Body of pancreas (tissue), 4 donors: ENCODE results near the gene JAGN1.

Experiments
- CTCF ChIP-seq, 7 experiments: fragments of 450-650 bp in 4 of 7; fragments of 200-600 bp in 3 of 7; sonication (generic) in 3 of 7; IDR thresholded peaks; one replicate each; pipeline ENCODE4 v1.5.1; 2016 to 2019; ENCODE audit warnings: antibody characterized with exemption in 7 of 7
- POLR2A ChIP-seq, 3 donors: fragments of 450-650 bp; IDR thresholded peaks; one replicate each; pipeline ENCODE4 v1.6.1; 2016; ENCODE audit warnings: antibody characterized with exemption in 3 of 3, mild to moderate bottlenecking in 2 of 3

DNA sequence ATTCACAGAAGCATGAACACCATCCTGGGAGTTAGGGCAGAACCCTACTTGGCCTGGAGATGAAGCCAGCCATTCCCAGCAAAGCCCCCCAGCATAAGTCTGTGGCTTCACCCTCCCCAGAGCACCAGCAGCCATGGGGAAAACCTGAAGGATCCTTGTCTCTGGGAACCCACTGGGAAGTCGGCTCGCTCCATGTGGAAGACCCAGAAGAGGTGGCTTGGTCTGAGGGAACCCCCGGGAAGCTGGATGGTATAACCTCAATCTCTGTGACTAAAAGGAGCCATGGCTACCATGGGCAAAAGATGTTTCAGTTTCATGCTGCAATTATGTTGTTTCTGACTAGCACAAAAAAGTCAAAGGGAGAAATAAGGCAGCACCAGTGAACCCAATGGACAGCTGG, 34.8 kb upstream of the JAGN1 start:
- TF ChIP-seq CTCF (IDR thresholded peaks at IDR 0.05) (no peak), POLR2A (IDR thresholded peaks at IDR 0.05) (no peak)
